NCI-H2081 treated with DMSO at 0.1 percent for 48 hours (cell line): ENCODE measurements around the gene RALGAPA2.
A peak's percentile ranks its signal among the peaks of the same experiment; 100 is the strongest.

Experiments used
- DNase-seq: peaks from one replicate; lab custom pipeline; 2025; lab: John Stamatoyannopoulos, UW

RALGAPA2 gene

DNA sequence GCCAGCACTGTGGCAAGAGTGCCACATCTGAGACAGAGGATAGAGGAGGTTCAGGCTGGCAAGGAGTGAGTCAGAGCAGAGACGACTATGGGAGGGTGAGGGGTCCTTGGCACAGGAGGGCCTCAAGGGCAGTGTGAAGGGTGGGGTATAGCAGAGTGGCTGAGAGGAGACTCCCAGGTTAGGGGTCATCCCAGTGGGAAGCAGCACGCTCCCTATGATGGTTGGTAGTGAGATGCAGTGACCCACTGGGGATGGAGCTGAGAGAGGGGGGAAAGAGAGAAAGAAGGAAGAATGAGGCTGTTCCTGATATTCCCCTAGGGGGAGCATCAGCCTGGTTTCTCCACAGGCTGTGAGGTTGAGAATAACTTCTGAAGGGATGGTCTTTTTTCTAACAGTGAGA, 247.2 kb downstream of the RALGAPA2 start:
- DNase-seq = no peak

DNA sequence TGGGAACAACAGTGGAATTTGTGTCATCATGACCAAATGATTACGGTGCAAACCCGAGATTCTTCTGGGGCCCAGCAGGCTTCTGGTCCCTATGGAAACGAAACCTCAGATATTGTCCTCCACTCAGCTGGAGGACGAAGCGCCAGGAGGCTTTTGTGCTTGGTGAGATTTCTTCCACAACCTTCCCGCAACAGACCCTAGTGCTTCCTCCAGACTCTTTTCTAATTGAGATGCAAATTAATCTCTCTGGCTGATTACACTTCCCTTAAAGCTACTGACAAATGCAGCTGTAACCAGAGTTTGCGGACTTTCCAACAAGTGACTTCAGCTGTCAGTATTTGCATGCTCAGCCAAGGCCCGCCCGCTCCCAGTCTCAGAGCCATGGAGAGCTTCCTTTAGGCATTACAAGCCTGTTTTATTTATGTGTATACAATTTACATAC, 248.5 kb downstream of the RALGAPA2 start:
- no peak for DNase-seq

DNA sequence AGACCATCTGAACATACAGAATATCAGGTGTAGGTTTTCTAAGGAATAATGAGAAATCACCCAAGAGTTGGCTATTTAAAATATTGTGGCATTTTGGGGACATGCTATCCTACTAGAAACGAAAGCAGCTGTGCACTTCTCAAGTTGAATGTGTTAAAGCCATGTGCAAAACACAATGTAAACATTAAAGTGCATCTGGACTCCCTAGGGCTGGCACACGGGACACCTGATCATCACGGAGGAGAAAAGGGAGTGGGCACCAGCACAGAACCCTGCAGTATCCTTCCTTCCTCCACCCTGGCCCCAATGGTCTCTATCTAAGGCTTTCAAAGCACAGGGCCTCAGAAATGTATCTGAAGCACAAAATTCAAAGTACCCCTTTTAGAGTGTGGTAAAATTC, 250.3 kb downstream of the RALGAPA2 start:
- no peak for DNase-seq

DNA sequence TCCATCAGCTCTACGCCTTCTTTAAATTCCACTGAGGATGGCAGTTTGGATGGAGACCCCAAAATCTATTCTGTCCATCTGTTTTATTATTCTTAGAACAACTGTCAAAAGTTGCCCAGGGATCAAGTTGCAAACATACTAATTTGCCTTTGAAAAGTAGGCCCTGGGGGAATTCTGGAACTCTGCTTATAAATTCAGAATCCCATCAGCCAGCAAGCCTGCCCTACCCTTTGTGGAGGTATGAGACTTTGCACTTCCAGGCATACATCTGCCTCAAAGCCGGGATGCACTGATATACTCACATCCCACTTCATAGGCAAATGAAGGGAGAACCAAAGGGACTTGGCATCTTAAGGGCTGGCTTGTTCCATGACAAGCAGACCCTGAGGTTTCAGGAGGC, 250.9 kb downstream of the RALGAPA2 start:
- no peak for DNase-seq

DNA sequence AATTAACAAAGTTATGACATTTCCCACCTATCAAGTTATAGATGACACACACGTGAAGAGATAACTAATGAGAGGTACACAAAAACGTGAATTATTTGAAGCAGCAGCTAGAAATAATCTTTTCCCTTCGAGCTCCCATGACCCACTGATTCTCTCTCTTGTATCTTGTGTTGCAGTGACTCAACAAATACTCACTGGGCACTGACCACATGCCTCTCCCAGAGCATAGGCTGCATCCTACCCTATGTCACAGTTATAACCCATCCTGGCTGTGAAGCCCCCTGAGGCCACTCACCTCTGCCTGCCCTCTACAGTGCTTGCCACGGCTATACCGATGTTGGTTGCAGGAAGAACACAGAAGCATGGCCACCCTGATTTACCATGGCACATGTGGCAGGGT, 252.7 kb downstream of the RALGAPA2 start:
- DNase-seq = no peak

DNA sequence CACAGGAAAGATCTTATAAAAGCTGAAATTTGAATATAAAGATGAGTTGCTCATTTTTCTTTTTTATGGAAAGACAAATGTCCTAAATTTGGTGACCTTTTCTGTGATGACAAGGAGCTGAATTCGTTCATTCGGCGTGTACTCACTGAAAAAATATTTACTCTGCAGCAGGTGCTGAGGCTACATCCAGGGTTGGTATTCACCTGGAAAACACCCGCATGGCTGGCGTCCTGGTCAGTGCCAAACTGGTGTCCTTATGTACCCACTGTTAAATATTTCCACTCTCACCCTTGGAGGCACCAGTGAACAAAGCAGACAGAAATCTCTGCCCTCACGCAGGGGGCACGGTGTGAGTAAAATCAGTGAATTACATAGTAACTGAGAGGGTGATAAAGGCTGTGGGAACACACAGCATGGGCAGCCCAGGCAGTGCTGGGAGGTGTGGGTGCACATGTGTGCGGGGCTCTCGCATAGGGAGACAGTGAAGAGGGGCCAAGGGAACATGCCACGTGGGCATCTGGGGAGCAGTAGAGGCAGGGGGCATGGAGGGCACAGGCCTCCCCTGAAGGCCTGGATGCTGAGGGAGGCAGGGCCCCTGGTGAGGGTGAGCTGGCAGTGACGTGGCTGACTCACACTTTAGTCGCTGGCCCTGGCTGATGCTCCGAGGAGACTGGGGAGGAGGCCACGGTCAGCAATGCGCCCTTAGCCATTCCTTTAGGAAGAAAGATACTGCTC, 254.9 kb downstream of the RALGAPA2 start:
- DNase-seq = peak; percentile 59

DNA sequence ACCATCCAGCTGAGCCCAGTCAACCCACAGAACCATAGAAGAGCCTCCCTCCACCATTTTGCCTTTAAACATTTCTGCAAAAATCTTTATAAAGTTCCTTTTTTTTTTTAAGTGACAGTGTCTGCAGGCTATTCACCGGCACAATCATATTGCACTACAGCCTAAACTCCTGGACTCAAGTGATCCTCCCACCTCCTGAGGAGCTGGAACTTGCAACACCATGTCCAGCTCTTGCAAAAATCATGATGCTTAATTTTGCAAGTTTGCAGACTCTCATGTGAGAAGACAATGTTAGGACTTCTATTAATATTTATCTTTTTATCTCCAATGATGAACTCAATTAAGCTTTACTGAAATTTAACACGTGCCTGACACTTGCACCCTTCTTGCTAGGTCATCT, 255.7 kb downstream of the RALGAPA2 start:
- no peak for DNase-seq

DNA sequence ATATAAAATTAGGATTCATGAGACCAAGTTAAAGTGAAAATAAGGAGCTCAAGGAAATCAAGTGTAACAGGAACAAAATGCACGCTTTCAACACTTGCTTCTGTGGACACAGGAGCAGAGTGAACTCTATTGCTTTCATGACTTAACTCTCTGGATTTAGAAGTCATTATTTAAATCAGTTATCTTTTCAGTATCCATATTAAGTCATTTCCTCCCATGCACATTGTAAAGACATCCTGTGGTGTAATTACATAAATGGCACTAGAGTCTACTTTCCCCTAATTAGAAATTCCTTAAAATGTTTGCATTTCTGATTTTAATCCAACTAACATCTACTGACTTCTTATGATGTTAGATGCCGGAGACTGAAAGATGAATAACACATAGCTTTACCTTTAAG, 256.5 kb downstream of the RALGAPA2 start:
- DNase-seq = peak; percentile 32

DNA sequence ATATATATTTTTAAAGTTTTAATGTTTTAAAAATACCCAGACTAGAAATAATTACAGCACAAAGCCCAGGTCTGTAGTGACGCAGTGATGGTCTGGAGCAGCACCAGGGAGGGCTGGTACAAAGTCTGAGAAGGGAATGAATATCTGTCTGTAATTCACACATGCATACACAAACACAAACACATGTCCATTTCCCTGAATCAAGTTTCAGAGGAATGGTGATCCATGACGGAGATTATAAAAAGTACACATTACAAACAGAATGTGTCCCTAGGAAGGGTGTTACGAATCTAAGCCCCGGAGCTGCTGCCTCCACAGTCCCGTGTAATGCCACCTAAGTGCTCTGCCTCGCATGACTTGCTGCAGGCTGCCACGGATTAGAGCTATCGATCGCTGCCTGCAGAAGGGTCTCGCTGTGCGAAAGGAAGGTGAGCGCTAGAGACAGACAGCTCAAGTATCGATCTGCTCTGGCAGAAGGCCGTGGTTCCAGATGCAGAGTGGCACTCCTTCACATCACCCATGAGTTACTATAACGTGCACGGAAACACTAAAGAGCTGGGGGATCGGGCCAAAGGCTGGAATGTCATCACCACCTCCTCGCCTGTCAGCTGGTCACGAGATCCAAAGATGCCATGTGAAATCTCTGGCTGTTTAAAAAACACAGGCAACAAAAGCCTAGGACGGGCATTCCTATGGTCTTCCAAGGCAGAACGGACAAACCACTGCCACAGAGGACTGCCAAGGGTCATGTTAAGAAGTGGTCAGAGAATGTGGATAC, 257.4 kb downstream of the RALGAPA2 start:
- DNase-seq = no peak

DNA sequence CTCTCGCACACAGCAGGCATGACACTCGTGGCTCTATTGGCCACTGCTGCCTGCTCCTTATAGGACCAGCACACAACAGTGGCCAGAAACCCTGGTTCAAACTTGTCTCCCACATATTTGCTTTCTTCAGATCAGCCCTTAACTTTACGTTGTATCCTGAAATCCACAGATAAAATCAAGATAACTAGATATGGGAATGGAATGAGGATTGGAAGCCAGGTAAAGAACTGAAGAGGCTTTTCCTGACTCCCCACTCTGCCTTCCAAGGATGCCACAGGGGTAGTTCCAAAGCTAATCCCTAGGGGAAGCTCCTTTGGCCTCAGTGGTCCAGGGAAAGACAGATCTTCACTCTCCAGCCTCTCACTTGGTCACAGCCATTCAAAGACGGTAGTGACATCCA, 258.1 kb downstream of the RALGAPA2 start:
- no peak for DNase-seq

DNA sequence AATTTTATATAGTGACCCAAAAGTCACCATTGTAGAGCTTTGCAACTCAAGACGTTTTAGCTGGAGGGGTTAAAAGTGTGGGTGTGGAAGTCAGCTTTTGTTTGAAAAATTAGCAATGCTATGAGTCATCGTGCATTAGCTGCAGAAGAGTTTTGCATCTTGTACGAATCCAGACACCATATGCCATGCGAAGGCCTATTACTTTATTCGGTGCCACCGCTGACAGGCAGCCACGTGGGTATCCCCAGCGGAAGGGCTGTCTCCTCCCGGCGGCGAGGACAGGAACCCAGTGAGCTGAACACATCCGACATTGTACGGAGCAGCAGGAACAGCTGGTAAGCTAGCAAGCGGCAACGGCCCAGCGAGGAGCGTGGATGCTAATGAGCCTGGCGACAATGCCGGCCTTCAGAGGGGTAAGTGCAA, 260.2 kb downstream of the RALGAPA2 start:
- DNase-seq = peak; percentile 77

DNA sequence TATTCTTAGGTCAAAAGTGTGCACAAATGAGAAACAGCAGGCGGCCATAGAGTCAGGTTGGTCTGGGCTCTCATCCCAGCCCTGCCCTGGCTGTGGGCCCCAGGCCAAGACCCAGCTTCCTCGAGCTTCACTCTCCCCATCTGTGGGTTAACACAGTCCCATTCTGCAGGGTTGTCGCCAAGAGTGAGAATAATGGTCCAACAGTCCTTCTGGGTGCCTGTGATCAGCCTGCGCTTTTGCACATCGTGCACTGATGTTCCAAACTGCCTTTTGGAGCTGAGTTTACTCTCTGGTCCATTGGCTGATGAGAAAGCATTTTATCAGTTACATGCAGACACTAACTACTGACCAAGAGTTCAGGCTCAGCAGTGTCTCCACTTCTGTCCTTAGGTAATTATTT, 261.9 kb downstream of the RALGAPA2 start:
- peak; percentile 67 for DNase-seq

DNA sequence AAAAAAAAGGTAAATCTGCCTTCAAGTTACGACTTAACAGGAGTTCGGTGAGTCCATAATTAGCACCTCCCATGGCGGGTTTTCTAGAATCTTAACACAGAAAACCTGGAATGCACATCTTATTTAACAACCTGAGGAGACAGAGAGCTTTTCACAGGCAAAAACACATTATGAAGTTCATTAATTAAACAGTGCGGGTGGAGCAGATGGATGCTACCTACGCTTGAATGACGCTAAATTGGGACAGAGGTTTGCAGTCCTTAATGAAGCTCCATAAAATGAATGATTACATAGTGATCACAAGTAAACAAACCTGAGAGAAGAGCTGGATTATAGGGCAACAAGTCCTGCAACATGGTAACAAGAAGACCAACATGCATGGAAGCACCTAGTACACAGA, 263.6 kb downstream of the RALGAPA2 start:
- peak; percentile 46 for DNase-seq

DNA sequence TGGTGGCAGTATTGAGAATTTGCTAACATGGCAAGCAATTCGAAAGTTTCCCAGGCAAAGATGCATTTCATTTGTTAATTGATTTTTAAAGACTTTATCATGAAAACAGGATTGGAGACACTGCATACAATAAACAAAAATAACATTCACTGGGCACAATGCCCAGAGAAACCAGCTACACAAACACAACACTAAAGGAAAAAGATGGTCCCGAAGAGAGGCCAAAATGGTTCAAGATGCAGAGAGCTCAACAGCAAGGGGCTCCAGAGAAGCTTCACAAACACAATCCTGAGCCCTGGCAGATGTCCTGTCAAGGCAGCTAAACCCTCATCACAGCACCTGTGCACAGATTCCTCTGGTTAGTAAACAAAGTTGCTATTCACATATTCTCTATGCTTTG, 265.2 kb downstream of the RALGAPA2 start:
- no peak for DNase-seq

DNA sequence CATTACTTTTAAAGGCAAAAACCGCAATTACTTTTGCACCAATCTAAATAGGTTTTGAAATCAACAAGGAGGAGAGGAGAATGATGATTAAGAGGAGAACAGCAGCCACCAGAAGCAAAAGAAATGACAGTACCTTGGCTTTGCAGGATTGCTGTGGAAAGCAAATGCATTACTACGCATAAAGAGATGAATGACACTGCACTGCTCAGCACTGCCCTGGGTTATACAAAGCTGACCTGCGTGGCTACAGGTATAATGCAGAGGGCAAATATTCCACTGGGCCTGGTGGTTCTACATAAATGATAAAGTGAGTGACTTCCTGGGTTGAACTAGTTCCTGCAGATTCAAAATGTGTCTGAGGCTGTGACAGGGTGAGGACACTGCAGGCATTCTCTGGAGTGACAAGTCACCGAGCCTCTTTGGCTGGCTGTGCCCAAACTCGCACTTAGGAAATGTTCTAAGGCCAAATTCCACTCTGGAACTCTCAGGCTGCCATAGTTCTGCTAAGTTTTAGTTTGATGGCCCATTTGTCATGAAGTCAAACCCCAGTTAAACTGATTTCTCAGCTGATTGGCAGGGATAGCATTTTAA, 265.9 kb downstream of the RALGAPA2 start:
- DNase-seq = no peak

DNA sequence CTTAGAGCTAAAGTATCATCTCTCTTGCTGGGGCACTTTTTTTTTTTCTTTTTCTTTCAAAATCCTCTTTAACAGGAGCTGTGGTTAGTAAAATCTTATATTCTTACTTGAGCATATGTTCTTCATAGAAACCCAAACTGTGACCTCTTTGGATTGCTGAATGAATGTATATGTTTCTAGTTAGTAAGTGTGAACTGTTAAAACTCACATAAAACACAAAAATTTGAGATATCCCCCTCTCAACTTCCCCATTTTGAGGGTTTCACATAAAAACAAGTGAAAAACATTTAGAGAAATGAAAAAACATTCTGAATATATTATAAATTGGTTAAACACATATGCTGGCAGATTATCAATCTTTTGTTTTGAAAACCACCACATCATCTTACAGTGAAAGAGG, 266.4 kb downstream of the RALGAPA2 start:
- no peak for DNase-seq

DNA sequence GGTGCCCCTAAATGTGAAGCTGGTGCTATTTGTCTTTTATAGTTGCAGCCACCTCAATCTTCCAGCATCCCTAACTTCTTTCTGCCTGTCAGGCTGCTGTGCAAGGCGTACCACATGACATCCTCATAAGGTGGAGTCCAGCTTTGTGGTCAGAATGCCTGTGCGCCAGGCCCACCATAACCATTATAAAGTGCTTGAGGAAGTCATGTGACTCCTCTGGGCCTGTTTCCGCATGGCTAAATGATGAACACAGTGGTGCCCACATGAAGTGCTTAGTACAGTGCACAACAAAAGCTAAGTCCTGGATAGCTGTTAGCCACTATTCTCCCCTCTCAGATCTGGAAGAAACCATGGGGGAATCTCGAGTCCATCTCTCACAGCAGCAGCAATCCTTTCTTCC, 268.9 kb downstream of the RALGAPA2 start:
- no peak for DNase-seq

DNA sequence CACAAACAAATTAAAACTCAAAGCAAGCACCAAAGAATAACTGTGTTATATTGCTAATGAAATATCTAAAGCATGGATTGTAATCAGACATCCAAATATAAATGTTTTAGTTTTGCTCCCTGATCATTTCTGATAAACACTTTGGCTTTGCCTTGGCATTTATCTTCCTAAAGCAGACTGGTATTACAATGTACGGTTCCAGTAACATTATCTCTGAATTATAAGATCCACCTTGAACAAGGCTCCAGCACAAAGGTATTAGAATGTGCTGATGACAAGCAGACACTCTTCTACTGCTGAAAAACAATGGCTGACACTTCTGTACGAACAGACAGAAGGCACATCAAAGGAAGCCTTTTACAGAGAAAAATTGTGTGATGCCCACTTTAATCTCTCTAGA, 270.0 kb downstream of the RALGAPA2 start:
- no peak for DNase-seq

DNA sequence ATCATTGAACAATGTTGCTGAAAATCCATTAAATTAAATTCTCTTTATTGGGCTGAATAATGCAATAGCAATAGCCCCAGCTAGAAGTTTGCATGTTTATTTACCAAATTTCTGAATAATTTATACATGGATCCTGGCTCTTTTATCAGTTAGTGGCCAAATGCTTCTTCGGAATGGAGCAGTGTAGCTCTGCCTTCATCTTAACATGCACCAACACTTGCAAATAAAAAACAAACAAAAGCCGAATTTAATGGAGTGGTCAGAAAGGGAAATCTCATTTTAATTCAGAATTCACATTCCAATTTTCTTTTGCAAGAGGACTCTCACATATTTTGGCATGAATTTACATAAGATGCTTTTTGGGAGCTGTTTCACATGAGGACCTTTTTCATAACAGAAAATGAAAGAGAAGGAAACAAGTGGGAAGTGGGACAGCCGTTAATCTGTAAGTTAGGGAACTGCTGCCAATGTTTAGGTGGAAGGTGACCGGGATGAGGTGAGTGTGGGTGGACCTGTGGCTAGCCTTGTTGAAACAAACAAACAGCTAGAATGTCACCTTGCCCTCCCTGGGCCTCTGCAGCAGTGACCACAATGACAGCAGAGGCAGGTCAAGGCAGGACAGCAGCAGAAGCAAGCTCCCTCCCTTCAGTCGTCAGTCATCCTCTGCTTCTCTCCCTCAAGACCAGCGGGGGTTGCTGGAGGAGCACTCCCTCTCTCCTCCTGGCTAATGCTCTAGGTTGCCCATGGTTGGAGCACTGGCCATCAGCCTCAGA, 271.4 kb downstream of the RALGAPA2 start:
- no peak for DNase-seq

DNA sequence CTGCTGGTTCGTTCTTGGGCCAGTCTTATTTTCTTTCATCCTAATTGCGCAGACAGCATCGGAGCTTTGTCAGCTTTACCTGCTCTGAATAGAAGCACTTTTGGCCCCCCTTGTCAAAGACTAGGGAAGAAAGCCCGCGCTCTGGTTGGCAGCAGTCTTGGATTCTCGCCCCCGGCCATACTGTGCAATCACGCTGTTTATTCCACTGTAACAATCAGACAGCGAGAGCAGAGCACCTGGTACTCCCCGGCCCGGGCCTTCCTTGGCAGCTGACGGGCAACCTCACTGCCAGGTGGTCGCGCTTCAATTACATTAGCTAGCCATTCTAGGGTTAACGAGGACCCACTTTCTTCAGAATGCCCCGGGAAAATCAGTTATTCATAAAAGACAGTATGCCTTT, 272.0 kb downstream of the RALGAPA2 start:
- DNase-seq = peak; percentile 80

DNA sequence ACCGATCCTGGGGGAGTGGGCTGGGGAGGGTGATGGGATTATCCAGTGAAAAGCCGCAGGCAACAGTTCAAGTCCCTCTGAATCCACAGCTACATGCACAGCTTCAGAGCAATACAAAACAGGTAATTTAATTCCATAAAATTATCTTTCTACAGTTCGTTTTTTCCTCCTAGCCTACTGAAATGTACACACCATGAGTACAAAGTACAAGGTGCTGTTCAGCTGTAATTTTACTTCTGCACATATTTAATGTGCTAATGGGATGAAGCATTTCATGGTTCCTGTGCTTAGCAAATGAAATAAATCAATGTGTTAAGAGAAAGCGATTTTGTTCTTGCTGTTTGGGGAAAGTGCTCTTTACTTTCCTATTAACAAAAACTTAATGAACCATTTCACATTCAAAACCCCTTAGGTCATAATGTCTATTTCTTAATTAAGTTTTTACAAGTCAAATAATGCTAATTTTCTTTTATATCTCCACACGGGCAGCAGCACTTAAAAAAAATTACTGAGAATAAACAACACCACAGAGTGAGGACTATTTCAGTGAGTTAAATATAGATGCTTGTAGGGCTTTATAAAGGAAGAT, 272.7 kb downstream of the RALGAPA2 start:
- DNase-seq = peak; percentile 89

DNA sequence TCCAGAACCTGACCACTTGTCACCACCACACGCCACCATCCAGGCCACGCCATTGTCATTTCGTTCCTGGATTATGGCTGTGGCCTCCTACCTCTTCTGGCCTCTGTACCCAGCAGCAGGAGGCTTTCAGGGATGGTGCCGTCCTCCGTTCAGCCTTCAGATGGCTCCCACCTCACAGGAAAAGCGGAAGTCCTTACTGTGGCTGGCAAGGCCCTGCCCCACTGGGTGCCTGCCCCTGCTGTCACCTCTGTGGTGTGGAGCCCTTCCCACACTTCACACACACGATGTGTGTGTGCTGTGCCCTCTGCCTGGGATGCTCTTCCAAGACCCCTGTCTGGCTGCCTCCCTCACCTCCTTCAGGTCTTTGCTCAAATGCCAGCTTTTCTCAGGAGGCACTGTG, 275.1 kb downstream of the RALGAPA2 start:
- DNase-seq = no peak
